H1 (cell line): ENCODE data around the gene MED28. TPM values are rescaled to one million over a fixed set of nuclear protein-coding genes. Genes with fewer than 3 reads are reported as not detected.

ENCODE experiments used
- CTCF ChIA-PET: fragments of 300-600 bp; sonication (Branson Sonifier 250); formaldehyde crosslinking; loops from one replicate; lab custom pipeline; 2021; ENCODE audit not compliant: partially characterized antibody; lab: Charles Lee
- POLR2A ChIA-PET: fragments of 300-600 bp; sonication (Branson Sonifier 250); formaldehyde crosslinking; loops from one replicate; lab custom pipeline; 2021; ENCODE audit warnings: inconsistent platforms; ENCODE audit not compliant: partially characterized antibody; lab: Charles Lee
- DNase-seq, 2 experiments: peaks; one replicate each; pipeline versions ENCODE4 v3.0.0 to v3.0.0-alpha.2; 2010 to 2022; ENCODE audit warnings: low spot score in 2 of 2, low read depth in 1 of 2, mixed read lengths in 1 of 2
- FAIRE-seq: peaks from 2 replicates; lab custom pipeline; 2011; peaks lifted over from hg19 to GRCh38; lab: Jason Lieb, UNC
- H2AFZ ChIP-seq: 2 replicates; pipeline ENCODE4 v1.8.1; 2012; ENCODE audit warnings: low read length, inconsistent platforms
- H2AK5ac ChIP-seq: 2 replicates; pipeline ENCODE4 v1.6.1; 2013; ENCODE audit warnings: low read depth, low read length
- H2BK120ac ChIP-seq: replicated peaks from 2 replicates; pipeline ENCODE3; 2013; ENCODE audit warnings: low read depth, low read length, inconsistent platforms
- H2BK12ac ChIP-seq: 2 replicates; pipeline ENCODE4 v1.6.1; 2013; ENCODE audit warnings: low read depth, low read length
- H2BK15ac ChIP-seq: 2 replicates; pipeline ENCODE4 v1.6.1; 2013; ENCODE audit warnings: low read length
- H2BK20ac ChIP-seq: 2 replicates; pipeline ENCODE4 v1.6.1; 2013; ENCODE audit warnings: low read length
- H2BK5ac ChIP-seq: 2 replicates; pipeline ENCODE4 v1.6.1; 2013; ENCODE audit warnings: low read depth, low read length
- H3K14ac ChIP-seq: 2 replicates; pipeline ENCODE4 v1.6.1; 2013; ENCODE audit warnings: inconsistent platforms; ENCODE audit not compliant: insufficient read length
- H3K18ac ChIP-seq: 2 replicates; pipeline ENCODE4 v1.6.1; 2013; ENCODE audit warnings: low read length; ENCODE audit errors: extremely low read depth
- H3K23ac ChIP-seq: 2 replicates; pipeline ENCODE4 v1.6.1; 2013; ENCODE audit warnings: inconsistent platforms; ENCODE audit not compliant: insufficient read length
- H3K23me2 ChIP-seq: 2 replicates; pipeline ENCODE4 v1.6.1; 2013; ENCODE audit warnings: low read depth, low read length
- H3K27ac ChIP-seq: 2 replicates; pipeline ENCODE4 v1.6.1; 2011; ENCODE audit warnings: low read depth, low read length, inconsistent platforms
- H3K27me3 ChIP-seq, 4 experiments: replicated peaks in 1 of 4; 1 replicate in 1 of 4; 2 replicates in 3 of 4; pipeline versions ENCODE4 v1.6.1 to v1.8.1; 2011 to 2013; ENCODE audit warnings: low read length in 3 of 4, mild to moderate bottlenecking in 3 of 4, inconsistent platforms in 2 of 4, mixed read lengths in 2 of 4, moderate library complexity in 1 of 4; ENCODE audit not compliant: control insufficient read depth in 3 of 4, insufficient read depth in 3 of 4; ENCODE audit errors: extremely low read depth in 1 of 4
- H3K36me3 ChIP-seq, 4 experiments: 2 replicates each; pipeline versions ENCODE4 v1.6.1 to v1.8.1; 2011 to 2013; ENCODE audit warnings: mild to moderate bottlenecking in 4 of 4, low read length in 3 of 4, moderate library complexity in 2 of 4, control low read depth in 1 of 4, inconsistent platforms in 1 of 4; ENCODE audit not compliant: insufficient read depth in 4 of 4, control insufficient read depth in 2 of 4
- H3K4ac ChIP-seq: replicated peaks from 2 replicates; pipeline ENCODE3; 2013; ENCODE audit warnings: low read length, low read depth, mixed read lengths, inconsistent platforms; ENCODE audit not compliant: insufficient read length
- H3K4me1 ChIP-seq, 4 experiments: replicated peaks in 1 of 4; 1 replicate in 1 of 4; 2 replicates in 3 of 4; pipeline versions ENCODE4 v1.6.1 to v1.8.1; 2011 to 2013; ENCODE audit warnings: low read length in 3 of 4, inconsistent platforms in 2 of 4, mixed read lengths in 1 of 4; ENCODE audit not compliant: insufficient read depth in 4 of 4, control insufficient read depth in 3 of 4
- H3K4me2 ChIP-seq, 2 experiments: 2 replicates each; pipeline versions ENCODE4 v1.6.1 to v1.8.1; 2011 to 2013; ENCODE audit warnings: low read depth in 2 of 2, low read length in 2 of 2, control low read depth in 1 of 2, inconsistent platforms in 1 of 2, mild to moderate bottlenecking in 1 of 2; ENCODE audit not compliant: insufficient read depth in 1 of 2
- H3K4me3 ChIP-seq, 4 experiments: fragments of 200-600, 300-600 bp in 1 of 4; sonication (generic), shearing (Covaris generic), sonication (Bioruptor Twin) in 1 of 4; 2 replicates each; pipeline versions ENCODE4 v1.5.1 to v1.8.1; 2011 to 2016; ENCODE audit warnings: low read length in 4 of 4, low read depth in 3 of 4, control low read depth in 2 of 4, inconsistent platforms in 2 of 4, mild to moderate bottlenecking in 2 of 4, mixed read lengths in 1 of 4, moderate library complexity in 1 of 4; ENCODE audit not compliant: insufficient read depth in 2 of 4; ENCODE audit errors: extremely low read depth in 1 of 4
- H3K56ac ChIP-seq: replicated peaks from 2 replicates; pipeline ENCODE3; 2013; ENCODE audit warnings: low read depth, mild to moderate bottlenecking, mixed read lengths, low read length, inconsistent platforms; ENCODE audit not compliant: insufficient read length
- H3K79me1 ChIP-seq: 2 replicates; pipeline ENCODE4 v1.6.1; 2013; ENCODE audit warnings: low read depth, low read length, control low read depth
- H3K79me2 ChIP-seq, 2 experiments: 2 replicates each; pipeline versions ENCODE4 v1.6.1 to v1.8.1; 2012 to 2013; ENCODE audit warnings: low read length in 2 of 2, mild to moderate bottlenecking in 2 of 2, inconsistent platforms in 1 of 2; ENCODE audit not compliant: insufficient read depth in 2 of 2, control insufficient read depth in 1 of 2
- H3K9ac ChIP-seq, 4 experiments: replicated peaks in 1 of 4; 1 replicate in 1 of 4; 2 replicates in 3 of 4; pipeline versions ENCODE4 v1.6.1 to v1.8.1; 2011 to 2013; ENCODE audit warnings: low read depth in 3 of 4, low read length in 3 of 4, control low read depth in 2 of 4, mild to moderate bottlenecking in 2 of 4, moderate library complexity in 2 of 4, inconsistent platforms in 1 of 4; ENCODE audit errors: extremely low read depth in 1 of 4
- H3K9me3 ChIP-seq, 2 experiments: 2 replicates each; pipeline versions ENCODE4 v1.6.1 to v1.8.1; 2012 to 2013; ENCODE audit warnings: mild to moderate bottlenecking in 2 of 2, moderate library complexity in 2 of 2, control low read depth in 1 of 2, inconsistent platforms in 1 of 2, low read depth in 1 of 2, low read length in 1 of 2, mixed read lengths in 1 of 2; ENCODE audit not compliant: insufficient read depth in 2 of 2
- H4K20me1 ChIP-seq, 2 experiments: replicated peaks in 1 of 2; 2 replicates each; pipeline versions ENCODE3 to v1.8.1; 2011 to 2013; ENCODE audit warnings: inconsistent platforms in 2 of 2, low read length in 2 of 2, mild to moderate bottlenecking in 1 of 2; ENCODE audit not compliant: insufficient read depth in 2 of 2, control insufficient read depth in 1 of 2
- H4K5ac ChIP-seq: 2 replicates; pipeline ENCODE4 v1.6.1; 2013; ENCODE audit warnings: low read length, low read depth, mixed read lengths, inconsistent platforms; ENCODE audit not compliant: insufficient read length
- H4K8ac ChIP-seq: 2 replicates; pipeline ENCODE4 v1.8.0; 2013; ENCODE audit warnings: mild to moderate bottlenecking, moderate library complexity, low read length, inconsistent platforms; ENCODE audit not compliant: insufficient read depth; ENCODE audit errors: extremely low read depth
- H4K91ac ChIP-seq: replicated peaks from 2 replicates; pipeline ENCODE3; 2013; ENCODE audit warnings: low read length, mixed read lengths, inconsistent platforms; ENCODE audit not compliant: insufficient read length
- HDAC2 ChIP-seq, 2 experiments: fragments of 300-600 bp in 1 of 2; sonication (generic) in 1 of 2; IDR thresholded peaks; 2 replicates each; pipeline ENCODE4 v1.6.1; 2011 to 2012; ENCODE audit warnings: low read depth in 2 of 2, low read length in 2 of 2, mild to moderate bottlenecking in 2 of 2, moderate library complexity in 2 of 2, borderline replicate concordance in 1 of 2, inconsistent platforms in 1 of 2
- POLR2AphosphoS5 ChIP-seq: IDR thresholded peaks from 2 replicates; pipeline ENCODE4 v1.6.1; 2011; ENCODE audit warnings: low read depth, low read length
- RAD21 ChIP-seq, 2 experiments: IDR thresholded peaks in 1 of 2; conservative IDR thresholded peaks in 1 of 2; 2 replicates each; pipeline ENCODE4 v1.6.1; 2011; ENCODE audit warnings: low read depth in 2 of 2, low read length in 2 of 2, improper control_type of control experiment in 1 of 2, inconsistent platforms in 1 of 2, mild to moderate bottlenecking in 1 of 2, moderate library complexity in 1 of 2
- RFX5 ChIP-seq: IDR thresholded peaks from 2 replicates; pipeline ENCODE4 v1.6.1; 2011; ENCODE audit warnings: low read depth, low read length, improper control_type of control experiment, borderline replicate concordance
- SAP30 ChIP-seq: fragments of 300-600 bp; sonication (generic); IDR thresholded peaks from 2 replicates; pipeline ENCODE4 v1.7.1; 2012; ENCODE audit warnings: low read length, moderate library complexity, mild to moderate bottlenecking, inconsistent platforms; ENCODE audit not compliant: insufficient read depth, insufficient replicate concordance
- SRF ChIP-seq: IDR thresholded peaks from 2 replicates; pipeline ENCODE4 v1.6.1; 2011; ENCODE audit warnings: mild to moderate bottlenecking, low read depth, low read length, moderate library complexity
- TCF12 ChIP-seq: IDR thresholded peaks from 2 replicates; pipeline ENCODE4 v1.6.1; 2011; ENCODE audit warnings: low read depth, mild to moderate bottlenecking, low read length
- WGBS, 2 experiments: shearing (Covaris generic) in 1 of 2; methylation state at CpG; one replicate each; pipeline versions ENCODE4 v1.1.6 to v1.1.7; 2013 to 2015; ENCODE audit warnings: low lambda C conversion rate in 2 of 2, mixed read lengths in 2 of 2, inconsistent platforms in 1 of 2, low coverage in 1 of 2, missing lambda C conversion rate in 1 of 2; ENCODE audit not compliant: insufficient replicate concordance in 2 of 2, insufficient coverage in 1 of 2, insufficient read length in 1 of 2; ENCODE audit errors: extremely low coverage in 1 of 2, missing lambda C conversion rate in 1 of 2; 5-methylcytosine and 5-hydroxymethylcytosine counted together
- polyA plus RNA-seq, 7 experiments: library from polyadenylated mRNA; depleted of rRNA in 3 of 7; stranded (reverse) in 5 of 7; unstranded in 2 of 7; fragments of >200 nt in 5 of 7; fragments of 200-250 nt in 2 of 7; gene quantifications; 1 replicate in 5 of 7; 2 replicates in 1 of 7; 4 replicates in 1 of 7; pipeline versions ENCODE4 v1.2.1 to v1.2.3, GENCODE V29; 2011 to 2013; ENCODE audit warnings: missing spikeins in 2 of 7, mixed read lengths in 2 of 7
- total RNA-seq: library from RNA; stranded (reverse); fragmentation: NEBNext Ultra II Directional; extraction: Animal tissue kit (Norgen Biotek cat#: 25700); gene quantifications from 2 replicates; pipeline ENCODE4 v1.2.1, GENCODE V29; 2021

The MED28 gene
- total and polyA plus RNA-seq, 2 of the 8 experiments (the other 6 are each of a cell fraction or from before 2014, with no cell fraction given), result 24.0 to 87.1 TPM

GRCh38 chr4:17619416-17620105 is 5.1 kb downstream of the MED28 start:
- H4K5ac ChIP-seq, result no peak overlapping the region
- H2BK15ac ChIP-seq, result no peak overlapping the region
- no peak overlapping the region for H4K8ac ChIP-seq
- H2BK5ac ChIP-seq, result no peak overlapping the region
- DNase-seq, result no peak
- H3K27ac ChIP-seq, result no peak overlapping the region
- no peak for TF ChIP-seq RFX5
- no peak for TF ChIP-seq SAP30
- no peak for TF ChIP-seq RAD21 (IDR thresholded peaks at IDR 0.05 in 1 of 2, conservative IDR thresholded peaks at IDR 0.05 in 1 of 2; ENCODE audit: low read depth in 2 of 2, low read length in 2 of 2)
- no peak for TF ChIP-seq TCF12
- TF ChIP-seq POLR2AphosphoS5, result no peak
- no peak for TF ChIP-seq HDAC2 (IDR thresholded peaks at IDR 0.05; ENCODE audit: borderline replicate concordance in 1 of 2, low read depth in 2 of 2, low read length in 2 of 2)
- no peak for TF ChIP-seq SRF
- TF ChIP-seq, all 59 proteins: peak for 0
- Histone ChIP-seq H3K23ac (no peak overlapping the region), H4K20me1 (peaks cover 4 to 23% of the 10 kb centered on the region in 2 experiments), H3K14ac (no peak overlapping the region), H3K36me3 (peaks cover 24 to 70% (median 55%) of the 10 kb centered on the region in 4 experiments), H2AFZ (no peak overlapping the region), H3K27me3 (no peaks in the 10 kb centered on the region), H3K4ac (no peak overlapping the region), H3K23me2 (peaks cover 3% of the 10 kb centered on the region; the same call in 1 of the 2 replicates), H3K4me3 (no peak overlapping the region), H2BK12ac (no peak overlapping the region), H3K18ac (no peak overlapping the region), H2BK20ac (no peak overlapping the region), H3K56ac (no peak overlapping the region), H3K79me2 (peaks cover 38 to 56% of the 10 kb centered on the region in 2 experiments), H3K9me3 (no peaks in the 10 kb centered on the region), H3K4me1 (peaks cover 0 to 4% (median 0%) of the 10 kb centered on the region in 4 experiments; a peak in 1 of 7 replicates), H3K4me2 (no peak overlapping the region), H4K91ac (no peak overlapping the region), H2AK5ac (no peak overlapping the region), H3K9ac (no peak overlapping the region), H3K79me1 (peaks cover 23% of the 10 kb centered on the region), H2BK120ac (no peak overlapping the region)
- ChIA-PET POLR2A (interaction anchor here (1.1 to 1.5 kb wide), 2 partner anchors 17 to 23 kb away, joined by 3 to 4 read pairs; no protein-coding TSS in a partner anchor), CTCF (interaction anchor here (1.0 to 1.6 kb wide), 4 partner anchors 13 to 974 kb away, joined by 3 to 4 read pairs (median 3); partner anchors contain the start of gene QDPR)
- 82% methylated on average over 7 of the region's 7 CpGs; no CpG with 5 or more reads in 1 of the 2 experiments for WGBS, 2 experiments
- no peak for FAIRE-seq
